IPS-20b (cell line): ENCODE measurements around the gene DNAH6.
A peak's percentile ranks its signal among the peaks of the same experiment; 100 is the strongest.

Experiments
- H3K27ac ChIP-seq: one replicate; pipeline ENCODE4 v1.5.1; 2013; ENCODE audit warnings: low read length
- H3K27me3 ChIP-seq: 2 replicates; pipeline ENCODE4 v1.6.1; 2013; ENCODE audit warnings: mild to moderate bottlenecking, low read length, inconsistent platforms; ENCODE audit not compliant: insufficient read depth
- H3K36me3 ChIP-seq: 2 replicates; pipeline ENCODE4 v1.6.1; 2013; ENCODE audit warnings: low read depth, mild to moderate bottlenecking, inconsistent platforms, low read length, moderate library complexity; ENCODE audit not compliant: insufficient read depth
- H3K4me1 ChIP-seq: 2 replicates; pipeline ENCODE4 v1.6.1; 2013; ENCODE audit warnings: mild to moderate bottlenecking, control low read depth, inconsistent platforms, low read length, moderate library complexity; ENCODE audit not compliant: insufficient read depth
- H3K4me3 ChIP-seq: 2 replicates; pipeline ENCODE4 v1.5.1; 2013; ENCODE audit warnings: mild to moderate bottlenecking, low read length, inconsistent platforms
- H3K9ac ChIP-seq: 2 replicates; pipeline ENCODE4 v1.6.1; 2013; ENCODE audit warnings: low read depth, mild to moderate bottlenecking, inconsistent platforms, low read length, moderate library complexity
- H3K9me3 ChIP-seq: 2 replicates; pipeline ENCODE4 v1.6.1; 2013; ENCODE audit warnings: mild to moderate bottlenecking, low read depth, low read length, inconsistent platforms; ENCODE audit not compliant: insufficient read depth

DNAH6 gene

GRCh38 chr2:84815146-84815545 lies 298.8 kb downstream of the DNAH6 start:
- H3K4me1 ChIP-seq, result no peaks in the 10 kb centered on the region
- no peaks in the 10 kb centered on the region for H3K36me3 ChIP-seq
- no peaks in the 10 kb centered on the region for H3K9me3 ChIP-seq
- no peak overlapping the region for H3K27ac ChIP-seq
- H3K27me3 ChIP-seq, result no peaks in the 10 kb centered on the region
- no peak overlapping the region for H3K4me3 ChIP-seq
- no peak overlapping the region for H3K9ac ChIP-seq

GRCh38 chr2:84816426-84817026 lies 300.2 kb downstream of the DNAH6 start:
- Histone ChIP-seq H3K27ac (no peak overlapping the region), H3K9ac (no peak overlapping the region), H3K27me3 (no peaks in the 10 kb centered on the region), H3K4me3 (no peak overlapping the region), H3K9me3 (no peaks in the 10 kb centered on the region), H3K36me3 (no peaks in the 10 kb centered on the region), H3K4me1 (no peaks in the 10 kb centered on the region)

- no peak overlapping the region for H3K9ac ChIP-seq
- H3K4me3 ChIP-seq, result no peak overlapping the region
- no peaks in the 10 kb centered on the region for H3K36me3 ChIP-seq
- no peaks in the 10 kb centered on the region for H3K27me3 ChIP-seq
- no peak overlapping the region for H3K27ac ChIP-seq
- no peaks in the 10 kb centered on the region for H3K4me1 ChIP-seq
- no peaks in the 10 kb centered on the region for H3K9me3 ChIP-seq
Observed at GRCh38 chr2:84817239-84817655, 300.9 kb downstream of the DNAH6 start.

- Histone ChIP-seq H3K9ac (no peak overlapping the region), H3K4me3 (no peak overlapping the region), H3K36me3 (no peaks in the 10 kb centered on the region), H3K9me3 (no peaks in the 10 kb centered on the region), H3K27me3 (no peaks in the 10 kb centered on the region), H3K27ac (no peak overlapping the region), H3K4me1 (no peaks in the 10 kb centered on the region)
Observed at GRCh38 chr2:84821806-84822205, 305.5 kb downstream of the DNAH6 start.

- H3K9me3 ChIP-seq, result no peaks in the 10 kb centered on the region
- no peak overlapping the region for H3K9ac ChIP-seq
- no peaks in the 10 kb centered on the region for H3K36me3 ChIP-seq
- H3K4me1 ChIP-seq, result no peaks in the 10 kb centered on the region
- no peaks in the 10 kb centered on the region for H3K27me3 ChIP-seq
- H3K27ac ChIP-seq, result no peak overlapping the region
- no peak overlapping the region for H3K4me3 ChIP-seq
Observed at GRCh38 chr2:84823229-84823628, 306.9 kb downstream of the DNAH6 start.

GRCh38 chr2:84823788-84824187 lies 307.5 kb downstream of the DNAH6 start:
- no peak overlapping the region for H3K27ac ChIP-seq
- H3K9me3 ChIP-seq, result no peaks in the 10 kb centered on the region
- H3K9ac ChIP-seq, result no peak overlapping the region
- H3K4me1 ChIP-seq, result no peaks in the 10 kb centered on the region
- H3K27me3 ChIP-seq, result no peaks in the 10 kb centered on the region
- no peak overlapping the region for H3K4me3 ChIP-seq
- no peaks in the 10 kb centered on the region for H3K36me3 ChIP-seq

GRCh38 chr2:84827978-84828575 lies 311.8 kb downstream of the DNAH6 start:
- Histone ChIP-seq H3K4me1 (0 out of 2 replicates have a peak, but pooled peaks cover 3% of the 10 kb centered on the region), H3K27me3 (no peaks in the 10 kb centered on the region), H3K4me3 (no peak overlapping the region), H3K9me3 (no peaks in the 10 kb centered on the region), H3K27ac (no peak overlapping the region), H3K9ac (no peak overlapping the region), H3K36me3 (no peaks in the 10 kb centered on the region)

GRCh38 chr2:84829693-84830092 lies 313.4 kb downstream of the DNAH6 start:
- Histone ChIP-seq H3K36me3 (no peaks in the 10 kb centered on the region), H3K27ac (no peak overlapping the region), H3K27me3 (no peaks in the 10 kb centered on the region), H3K4me3 (no peak overlapping the region), H3K9me3 (no peaks in the 10 kb centered on the region), H3K9ac (no peak overlapping the region), H3K4me1 (0 out of 2 replicates have a peak, but pooled peaks cover 5% of the 10 kb centered on the region)

GRCh38 chr2:84830095-84830494 lies 313.8 kb downstream of the DNAH6 start:
- Histone ChIP-seq H3K27me3 (no peaks in the 10 kb centered on the region), H3K4me3 (no peak overlapping the region), H3K9ac (no peak overlapping the region), H3K36me3 (no peaks in the 10 kb centered on the region), H3K9me3 (no peaks in the 10 kb centered on the region), H3K27ac (no peak overlapping the region), H3K4me1 (0 out of 2 replicates have a peak, but pooled peaks cover 5% of the 10 kb centered on the region)

GRCh38 chr2:84830758-84831500 lies 314.6 kb downstream of the DNAH6 start:
- Histone ChIP-seq H3K4me1 (0 out of 2 replicates have a peak, but pooled peaks cover 5% of the 10 kb centered on the region), H3K4me3 (no peak overlapping the region), H3K27ac (no peak overlapping the region), H3K36me3 (no peaks in the 10 kb centered on the region), H3K9ac (no peak overlapping the region), H3K9me3 (peaks cover 6% of the 10 kb centered on the region; the same call in 1 of the 2 replicates), H3K27me3 (no peaks in the 10 kb centered on the region)

- Histone ChIP-seq H3K9me3 (peaks cover 13% of the 10 kb centered on the region), H3K4me3 (no peak overlapping the region), H3K4me1 (0 out of 2 replicates have a peak, but pooled peaks cover 5% of the 10 kb centered on the region), H3K36me3 (no peaks in the 10 kb centered on the region), H3K27ac (no peak overlapping the region), H3K27me3 (no peaks in the 10 kb centered on the region), H3K9ac (0 out of 2 replicates have a peak overlapping the region, but pooled peaks have one; percentile 7)
Observed at GRCh38 chr2:84832772-84833461, 316.6 kb downstream of the DNAH6 start.
